ENCODE results near the gene WLS.
A peak's percentile ranks its signal among the peaks of the same experiment; 100 is the strongest.

Gene WLS

GRCh38 chr1:68132426-68133130 is 99.7 kb downstream of the WLS start:
- DNase-seq (ENCODE audit: low read depth) = no peak

DNA sequence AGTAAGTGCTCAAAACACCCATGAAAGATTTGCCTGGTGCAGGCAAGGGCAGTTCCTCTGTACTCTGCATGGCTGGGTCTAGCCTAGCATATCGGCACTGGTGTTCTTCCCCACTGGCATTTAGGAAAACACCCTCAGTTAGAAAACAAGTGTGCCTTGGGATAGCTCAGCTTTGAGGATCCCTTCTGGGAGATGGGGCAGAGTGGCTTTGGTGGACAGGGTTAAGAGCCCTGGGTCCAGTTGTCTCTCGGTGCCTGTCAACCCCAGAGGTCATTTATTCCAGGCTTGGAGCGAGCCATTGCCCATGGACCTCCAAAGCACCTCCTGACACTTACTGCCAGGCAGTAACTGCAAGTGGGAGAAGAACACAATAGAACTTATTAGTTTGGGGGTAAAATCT is 101.1 kb downstream of the WLS start:
- no peak for DNase-seq (ENCODE audit: low read depth)

DNA sequence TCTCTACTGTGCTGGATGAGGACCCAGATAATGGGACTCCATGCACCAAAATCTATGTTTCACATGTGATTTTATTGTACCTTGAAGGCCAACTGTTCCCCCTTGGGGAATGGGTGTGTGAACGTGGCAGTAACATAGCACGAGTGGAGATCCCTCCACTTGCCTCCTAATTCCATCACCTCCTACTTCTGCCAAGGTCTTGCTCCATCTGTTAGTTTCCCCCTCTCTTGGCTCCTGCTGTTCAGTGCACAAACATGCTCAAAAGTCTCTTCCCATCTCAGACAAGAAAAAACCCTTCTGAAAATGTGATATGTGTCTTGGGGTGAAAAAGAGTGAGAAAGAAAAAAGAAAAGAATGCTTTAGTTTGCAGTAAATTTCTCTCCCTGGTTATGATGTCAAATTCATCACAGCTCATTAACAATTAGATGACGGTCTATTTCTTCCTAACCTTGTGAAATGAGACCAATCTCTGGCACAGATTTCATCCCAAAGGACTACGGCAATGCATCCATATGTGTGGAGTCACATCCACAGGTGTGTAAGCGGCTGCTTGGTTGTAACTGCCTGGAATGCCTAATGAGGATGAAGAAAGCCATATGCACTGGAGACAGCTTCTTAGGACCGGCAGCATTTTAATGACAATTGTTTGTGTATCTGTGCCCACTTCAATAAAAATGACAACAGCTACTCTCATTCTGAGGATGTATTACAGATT is 102.6 kb downstream of the WLS start:
- no peak for DNase-seq (ENCODE audit: low read depth)

- DNase-seq (ENCODE audit: low read depth) = no peak
These were observed 103.5 kb downstream of the WLS start for GRCh38 chr1:68128820-68129219.

GRCh38 chr1:68128157-68128556 is 104.2 kb downstream of the WLS start:
- DNase-seq (ENCODE audit: low read depth) = no peak

- DNase-seq (ENCODE audit: low read depth) = no peak
These were observed 110.8 kb downstream of the WLS start for GRCh38 chr1:68121536-68121935.

DNA sequence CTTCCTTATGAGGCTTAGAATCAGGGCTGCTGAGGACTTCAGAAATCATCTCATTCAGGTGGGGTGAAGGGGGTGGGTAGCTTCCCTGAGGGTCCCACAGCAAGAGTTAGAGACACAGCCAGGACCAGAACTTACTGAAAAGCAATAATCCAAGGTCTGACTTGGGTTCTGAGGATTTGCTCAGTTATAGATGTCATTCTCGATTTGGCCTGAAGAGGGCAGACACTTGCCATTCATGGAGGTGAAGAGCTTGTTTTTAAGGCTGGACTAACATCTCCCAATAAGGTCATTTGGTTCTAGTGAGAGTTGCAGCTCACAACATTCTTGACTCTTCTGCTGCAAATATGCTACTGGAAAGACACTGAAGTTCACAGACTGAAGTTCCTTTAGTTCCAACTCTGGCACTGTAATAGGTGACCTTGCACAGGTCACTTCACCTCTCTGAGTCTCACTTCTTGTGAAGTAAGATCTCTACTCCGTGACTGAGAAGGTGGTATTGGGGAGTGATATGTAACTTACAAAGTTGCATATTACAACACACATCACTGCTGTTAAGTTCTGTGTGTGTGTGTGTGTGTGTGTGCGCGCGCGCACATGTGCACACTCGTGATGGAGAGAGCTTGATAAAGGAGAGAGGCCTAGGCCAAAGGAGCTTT is 112.1 kb downstream of the WLS start:
- DNase-seq (ENCODE audit: low read depth) = no peak

- no peak for DNase-seq (ENCODE audit: low read depth)
These were observed 112.9 kb downstream of the WLS start for GRCh38 chr1:68119445-68119844.

- no peak for DNase-seq (ENCODE audit: low read depth)
These were observed 114.9 kb downstream of the WLS start for GRCh38 chr1:68117416-68117815.

- peak; percentile 29 for DNase-seq (ENCODE audit: low read depth)
These were observed 115.6 kb downstream of the WLS start for GRCh38 chr1:68116643-68117235.

DNA sequence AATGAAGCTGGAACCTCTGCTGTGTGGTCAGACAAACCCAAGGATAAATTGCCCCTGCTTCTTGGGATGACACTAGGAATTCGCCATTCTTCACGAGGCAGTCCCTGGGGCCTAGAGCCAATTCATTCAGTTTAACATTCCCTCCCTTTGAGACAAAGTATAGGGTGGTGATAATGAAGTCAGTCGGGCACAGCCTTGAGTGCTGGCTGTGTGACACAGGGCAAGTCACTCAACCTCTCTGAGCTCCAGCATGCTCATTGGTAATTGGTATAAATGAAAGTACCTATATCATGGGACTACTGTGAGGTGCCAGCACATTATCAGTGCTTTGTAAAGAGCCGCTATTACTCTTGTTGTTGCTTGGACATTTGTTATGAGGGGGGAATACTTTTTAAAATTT is 117.0 kb downstream of the WLS start:
- DNase-seq (ENCODE audit: low read depth) = no peak

- DNase-seq (ENCODE audit: low read depth) = no peak
These were observed 118.4 kb downstream of the WLS start for GRCh38 chr1:68113966-68114365.

DNA sequence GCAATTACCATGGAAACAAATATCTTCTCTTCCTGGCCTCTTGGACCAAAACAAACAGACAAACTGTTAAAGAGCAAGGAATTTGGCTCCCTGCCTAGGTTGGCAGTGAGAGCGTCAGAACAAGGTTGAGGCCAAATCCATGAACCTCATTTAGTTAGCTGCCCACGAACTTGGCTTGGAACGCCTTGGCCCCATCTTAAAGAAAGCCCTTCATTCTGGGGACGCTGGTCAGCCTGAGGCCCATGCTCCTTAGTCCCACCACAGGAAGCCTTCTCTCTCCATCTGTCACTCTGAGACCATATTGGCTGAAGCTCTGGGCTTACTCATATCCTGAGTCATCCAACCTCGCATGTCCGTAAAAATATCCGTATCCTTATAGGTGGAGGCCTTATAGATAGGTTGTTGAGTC is 119.5 kb downstream of the WLS start:
- no peak for DNase-seq (ENCODE audit: low read depth)

- no peak for DNase-seq (ENCODE audit: low read depth)
These were observed 120.5 kb downstream of the WLS start for GRCh38 chr1:68111519-68112436.

DNA sequence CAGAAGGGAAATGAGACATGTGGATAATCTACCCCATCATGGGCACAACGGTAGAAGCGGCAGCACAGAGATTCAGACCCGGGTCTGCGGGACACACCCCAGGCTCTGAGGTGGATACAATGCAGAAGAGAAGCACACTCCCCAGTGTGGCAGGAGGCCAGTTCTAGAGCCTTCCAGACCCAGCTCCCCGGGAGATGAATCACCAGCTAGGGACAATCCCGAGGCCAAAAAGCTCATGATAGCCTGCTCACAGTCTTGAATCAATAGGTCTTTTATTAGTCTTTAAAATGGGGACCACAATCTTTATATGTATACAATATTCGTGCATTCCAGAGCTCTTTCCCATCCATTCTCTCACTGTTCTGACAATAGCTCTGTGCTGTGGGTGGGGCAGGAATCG is 124.6 kb downstream of the WLS start:
- no peak for DNase-seq (ENCODE audit: low read depth)

- DNase-seq (ENCODE audit: low read depth) = no peak
These were observed 128.3 kb downstream of the WLS start for GRCh38 chr1:68103884-68104554.

GRCh38 chr1:68103011-68103545 is 129.2 kb downstream of the WLS start:
- no peak for DNase-seq (ENCODE audit: low read depth)

GRCh38 chr1:68101829-68102228 is 130.5 kb downstream of the WLS start:
- DNase-seq (ENCODE audit: low read depth) = no peak

- DNase-seq (ENCODE audit: low read depth) = no peak
These were observed 131.8 kb downstream of the WLS start for GRCh38 chr1:68100571-68100970.

- no peak for DNase-seq (ENCODE audit: low read depth)
These were observed 138.6 kb downstream of the WLS start for GRCh38 chr1:68093737-68094136.

DNA sequence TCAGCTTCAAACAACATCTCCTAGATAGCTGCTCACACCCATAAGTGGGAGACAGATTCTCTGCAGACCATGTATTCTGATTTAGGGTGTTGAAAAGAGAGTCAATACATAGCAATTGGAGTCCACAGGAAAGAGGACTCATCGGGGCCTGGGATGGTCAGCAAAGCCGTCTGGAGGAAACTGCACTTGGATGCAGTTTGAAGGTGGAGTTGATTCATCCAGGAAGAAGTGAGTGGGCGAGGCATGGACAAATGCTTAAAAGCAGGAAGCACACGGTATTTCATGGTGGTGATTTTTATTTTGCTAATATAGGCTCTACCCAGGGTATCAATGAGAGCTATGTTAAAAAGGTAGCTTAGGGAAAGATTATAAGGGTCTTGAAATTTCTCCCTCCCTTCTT is 145.1 kb downstream of the WLS start:
- DNase-seq (ENCODE audit: low read depth) = no peak

Measured in activated T-cell treated with anti-CD3 and anti-CD28 coated beads for 1 hour (primary cell).